ENCODE measurements around the gene C1orf35.

DNA sequence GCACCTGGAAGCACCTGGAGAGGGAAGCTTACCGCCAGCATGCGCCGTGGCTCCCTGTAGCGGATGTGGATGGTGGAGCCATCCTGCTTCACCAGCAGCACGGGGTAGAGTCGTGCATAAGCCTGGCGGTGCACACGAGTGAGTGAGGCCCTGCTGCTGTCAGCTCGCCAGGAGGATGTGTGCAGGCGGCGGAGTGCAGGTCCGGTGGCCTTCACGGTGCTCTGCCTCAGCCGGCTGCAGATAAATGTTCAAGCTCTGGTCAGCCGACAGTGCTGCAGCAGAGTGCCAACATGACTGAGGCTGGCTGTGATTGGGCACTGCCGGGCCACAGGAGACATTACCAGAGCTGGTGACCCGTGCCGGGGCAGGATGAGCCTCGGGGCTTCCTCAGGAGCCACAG lies 4.5 kb upstream of the C1orf35 start:
- TF ChIP-seq, protein P1, sequence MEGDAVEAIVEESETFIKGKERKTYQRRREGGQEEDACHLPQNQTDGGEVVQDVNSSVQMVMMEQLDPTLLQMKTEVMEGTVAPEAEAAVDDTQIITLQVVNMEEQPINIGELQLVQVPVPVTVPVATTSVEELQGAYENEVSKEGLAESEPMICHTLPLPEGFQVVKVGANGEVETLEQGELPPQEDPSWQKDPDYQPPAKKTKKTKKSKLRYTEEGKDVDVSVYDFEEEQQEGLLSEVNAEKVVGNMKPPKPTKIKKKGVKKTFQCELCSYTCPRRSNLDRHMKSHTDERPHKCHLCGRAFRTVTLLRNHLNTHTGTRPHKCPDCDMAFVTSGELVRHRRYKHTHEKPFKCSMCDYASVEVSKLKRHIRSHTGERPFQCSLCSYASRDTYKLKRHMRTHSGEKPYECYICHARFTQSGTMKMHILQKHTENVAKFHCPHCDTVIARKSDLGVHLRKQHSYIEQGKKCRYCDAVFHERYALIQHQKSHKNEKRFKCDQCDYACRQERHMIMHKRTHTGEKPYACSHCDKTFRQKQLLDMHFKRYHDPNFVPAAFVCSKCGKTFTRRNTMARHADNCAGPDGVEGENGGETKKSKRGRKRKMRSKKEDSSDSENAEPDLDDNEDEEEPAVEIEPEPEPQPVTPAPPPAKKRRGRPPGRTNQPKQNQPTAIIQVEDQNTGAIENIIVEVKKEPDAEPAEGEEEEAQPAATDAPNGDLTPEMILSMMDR (IDR thresholded peaks at IDR 0.05) = no peak
- TF ChIP-seq POLR2A (IDR thresholded peaks at IDR 0.05) = no peak
- no peak for TF ChIP-seq POLR2AphosphoS5 (IDR thresholded peaks at IDR 0.05)
